ENCODE measurements around the gene KHK.

DNA sequence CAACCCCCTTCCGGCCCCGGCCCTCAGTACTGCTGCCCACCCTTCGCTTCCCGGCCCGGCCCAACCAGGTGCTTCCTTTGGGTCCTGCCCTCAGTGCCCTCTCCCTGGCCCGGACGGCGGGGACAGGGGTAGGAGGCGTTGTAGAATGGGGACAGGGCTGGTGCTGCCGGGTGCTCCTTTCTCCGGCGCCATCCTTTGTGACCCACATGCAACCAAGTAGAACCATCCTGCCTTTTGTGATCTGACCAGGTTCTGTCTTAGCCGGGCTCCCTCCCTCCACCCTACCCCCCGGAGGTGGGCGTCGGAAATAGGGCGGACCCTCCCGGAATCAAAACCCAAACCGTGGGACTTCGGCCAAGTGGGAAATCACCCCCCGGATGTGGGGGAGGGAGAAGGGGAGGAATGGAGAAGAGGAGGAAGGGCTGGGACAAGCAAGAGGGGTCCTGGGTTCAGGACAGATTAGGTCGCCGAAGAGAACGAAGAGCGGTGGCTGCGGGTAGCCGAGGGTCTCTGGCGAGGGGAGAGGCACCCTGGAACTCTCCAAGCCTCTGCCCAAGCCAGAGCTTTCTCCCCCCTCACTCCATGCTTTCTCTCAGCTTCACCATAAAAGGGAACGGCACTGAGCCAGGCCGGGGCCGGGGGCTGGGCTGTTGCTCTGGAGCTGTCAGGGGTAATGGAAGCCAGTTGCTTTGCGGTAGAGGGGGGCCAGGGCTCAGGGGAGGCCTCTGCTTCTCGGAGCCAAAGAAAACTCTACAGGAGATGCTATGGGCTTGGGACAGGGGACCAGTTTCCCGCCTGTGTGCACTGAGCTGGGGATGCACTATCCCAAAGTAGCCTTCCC is 14.4 kb upstream of the KHK start:
- TF ChIP-seq, protein P1, sequence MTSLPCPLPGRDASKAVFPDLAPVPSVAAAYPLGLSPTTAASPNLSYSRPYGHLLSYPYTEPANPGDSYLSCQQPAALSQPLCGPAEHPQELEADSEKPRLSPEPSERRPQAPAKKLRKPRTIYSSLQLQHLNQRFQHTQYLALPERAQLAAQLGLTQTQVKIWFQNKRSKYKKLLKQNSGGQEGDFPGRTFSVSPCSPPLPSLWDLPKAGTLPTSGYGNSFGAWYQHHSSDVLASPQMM (CRISPR knock-in tag; IDR thresholded peaks at IDR 0.05): no peak
- TF ChIP-seq, protein P2, sequence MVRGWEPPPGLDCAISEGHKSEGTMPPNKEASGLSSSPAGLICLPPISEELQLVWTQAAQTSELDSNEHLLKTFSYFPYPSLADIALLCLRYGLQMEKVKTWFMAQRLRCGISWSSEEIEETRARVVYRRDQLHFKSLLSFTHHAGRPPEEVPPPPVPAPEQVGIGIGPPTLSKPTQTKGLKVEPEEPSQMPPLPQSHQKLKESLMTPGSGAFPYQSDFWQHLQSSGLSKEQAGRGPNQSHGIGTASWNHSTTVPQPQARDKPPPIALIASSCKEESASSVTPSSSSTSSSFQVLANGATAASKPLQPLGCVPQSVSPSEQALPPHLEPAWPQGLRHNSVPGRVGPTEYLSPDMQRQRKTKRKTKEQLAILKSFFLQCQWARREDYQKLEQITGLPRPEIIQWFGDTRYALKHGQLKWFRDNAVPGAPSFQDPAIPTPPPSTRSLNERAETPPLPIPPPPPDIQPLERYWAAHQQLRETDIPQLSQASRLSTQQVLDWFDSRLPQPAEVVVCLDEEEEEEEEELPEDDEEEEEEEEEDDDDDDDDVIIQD (CRISPR knock-in tag; IDR thresholded peaks at IDR 0.05): no peak
- no peak for TF ChIP-seq ZZZ3 (IDR thresholded peaks at IDR 0.05)
- TF ChIP-seq JUN (IDR thresholded peaks at IDR 0.05; ENCODE audit: borderline replicate concordance, low read depth, low read length): no peak
- no peak for TF ChIP-seq JUN (CRISPR knock-in tag; IDR thresholded peaks at IDR 0.05; ENCODE audit: borderline replicate concordance)
- TF ChIP-seq, protein P3, sequence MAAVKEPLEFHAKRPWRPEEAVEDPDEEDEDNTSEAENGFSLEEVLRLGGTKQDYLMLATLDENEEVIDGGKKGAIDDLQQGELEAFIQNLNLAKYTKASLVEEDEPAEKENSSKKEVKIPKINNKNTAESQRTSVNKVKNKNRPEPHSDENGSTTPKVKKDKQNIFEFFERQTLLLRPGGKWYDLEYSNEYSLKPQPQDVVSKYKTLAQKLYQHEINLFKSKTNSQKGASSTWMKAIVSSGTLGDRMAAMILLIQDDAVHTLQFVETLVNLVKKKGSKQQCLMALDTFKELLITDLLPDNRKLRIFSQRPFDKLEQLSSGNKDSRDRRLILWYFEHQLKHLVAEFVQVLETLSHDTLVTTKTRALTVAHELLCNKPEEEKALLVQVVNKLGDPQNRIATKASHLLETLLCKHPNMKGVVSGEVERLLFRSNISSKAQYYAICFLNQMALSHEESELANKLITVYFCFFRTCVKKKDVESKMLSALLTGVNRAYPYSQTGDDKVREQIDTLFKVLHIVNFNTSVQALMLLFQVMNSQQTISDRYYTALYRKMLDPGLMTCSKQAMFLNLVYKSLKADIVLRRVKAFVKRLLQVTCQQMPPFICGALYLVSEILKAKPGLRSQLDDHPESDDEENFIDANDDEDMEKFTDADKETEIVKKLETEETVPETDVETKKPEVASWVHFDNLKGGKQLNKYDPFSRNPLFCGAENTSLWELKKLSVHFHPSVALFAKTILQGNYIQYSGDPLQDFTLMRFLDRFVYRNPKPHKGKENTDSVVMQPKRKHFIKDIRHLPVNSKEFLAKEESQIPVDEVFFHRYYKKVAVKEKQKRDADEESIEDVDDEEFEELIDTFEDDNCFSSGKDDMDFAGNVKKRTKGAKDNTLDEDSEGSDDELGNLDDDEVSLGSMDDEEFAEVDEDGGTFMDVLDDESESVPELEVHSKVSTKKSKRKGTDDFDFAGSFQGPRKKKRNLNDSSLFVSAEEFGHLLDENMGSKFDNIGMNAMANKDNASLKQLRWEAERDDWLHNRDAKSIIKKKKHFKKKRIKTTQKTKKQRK (IDR thresholded peaks at IDR 0.05; ENCODE audit: borderline replicate concordance, low read depth, low read length): no peak
- TF ChIP-seq MEIS2 (IDR thresholded peaks at IDR 0.05; ENCODE audit: partially characterized antibody): no peak
- TF ChIP-seq NCOA4 (IDR thresholded peaks at IDR 0.05; ENCODE audit: partially characterized antibody): no peak
- no peak for TF ChIP-seq TEAD4 (IDR thresholded peaks at IDR 0.05; ENCODE audit: low read length)
- no peak for TF ChIP-seq TEAD4 (CRISPR knock-in tag; IDR thresholded peaks at IDR 0.05; ENCODE audit: borderline replicate concordance)
- no peak for TF ChIP-seq MTA2 (IDR thresholded peaks at IDR 0.05; ENCODE audit: low read depth)
- TF ChIP-seq, protein P4, sequence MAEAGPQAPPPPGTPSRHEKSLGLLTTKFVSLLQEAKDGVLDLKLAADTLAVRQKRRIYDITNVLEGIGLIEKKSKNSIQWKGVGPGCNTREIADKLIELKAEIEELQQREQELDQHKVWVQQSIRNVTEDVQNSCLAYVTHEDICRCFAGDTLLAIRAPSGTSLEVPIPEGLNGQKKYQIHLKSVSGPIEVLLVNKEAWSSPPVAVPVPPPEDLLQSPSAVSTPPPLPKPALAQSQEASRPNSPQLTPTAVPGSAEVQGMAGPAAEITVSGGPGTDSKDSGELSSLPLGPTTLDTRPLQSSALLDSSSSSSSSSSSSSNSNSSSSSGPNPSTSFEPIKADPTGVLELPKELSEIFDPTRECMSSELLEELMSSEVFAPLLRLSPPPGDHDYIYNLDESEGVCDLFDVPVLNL (CRISPR knock-in tag; IDR thresholded peaks at IDR 0.05; ENCODE audit: low read depth): no peak
